Measurements from ENCODE around the gene MRPL14. TPM values are rescaled to one million over a fixed set of nuclear protein-coding genes. Genes with fewer than 3 reads are reported as not detected.
"Not testable (repeated sequence)": the region's sequence is repeated elsewhere in the genome, so short reads cannot be mapped to it uniquely, and the experiment has no call there.

Gene MRPL14
- total and polyA plus RNA-seq, 10 of the 15 experiments (the other 5 are each of a cell fraction or from before 2014, with no cell fraction given), result 80.5 to 294 (median 122) TPM

GRCh38 chr6:44091981-44092884 is 35.0 kb downstream of the MRPL14 start:
- WGBS (ENCODE audit: insufficient coverage, insufficient replicate concordance, low lambda C conversion rate, missing lambda C conversion rate), result 89% methylated on average over 7 of the region's 7 CpGs
- Histone ChIP-seq H3K4me1 (ENCODE audit: control insufficient read depth, insufficient read depth, low read length) (no peaks in the 10 kb centered on the region), H3K27me3 (replicated peaks in 1 of 2; ENCODE audit: control insufficient read depth in 2 of 2, insufficient read depth in 2 of 2, low read length in 1 of 2) (no peaks in the 10 kb centered on the region), H3K9ac (ENCODE audit: control insufficient read depth, insufficient read depth, low read length) (no peak overlapping the region), H3K4me2 (ENCODE audit: control insufficient read depth, insufficient read depth) (no peak overlapping the region), H4K20me1 (ENCODE audit: control insufficient read depth, insufficient read depth) (no peaks in the 10 kb centered on the region), H3K27ac (ENCODE audit: control insufficient read depth, insufficient read depth) (no peak overlapping the region), H3K9me3 (replicated peaks; ENCODE audit: control insufficient read depth, insufficient read depth, low read length) (no peaks in the 10 kb centered on the region), H3K4me3 (no peak overlapping the region), H2AFZ (ENCODE audit: control insufficient read depth, low read depth, low read length) (no peak overlapping the region), H3K36me3 (ENCODE audit: control insufficient read depth in 2 of 2, insufficient read depth in 2 of 2, low read length in 1 of 2) (no peaks in the 10 kb centered on the region), H3K79me2 (ENCODE audit: control insufficient read depth, insufficient read depth, low read length) (no peaks in the 10 kb centered on the region)
- TF ChIP-seq SPI1 (IDR thresholded peaks at IDR 0.05; ENCODE audit: borderline replicate concordance, insufficient read depth, low read depth, low read length), result no peak
- intact Hi-C loops (cut with micrococcal nuclease; ENCODE audit: unreplicated experiment), result no loop called here
- RAD21 ChIA-PET (ENCODE audit: unreplicated experiment), result no interaction called here
- FAIRE-seq (no peak), ATAC-seq (no peak), DNase-seq (ENCODE audit: low read depth, low spot score) (no peak)
- POLR2A ChIA-PET, result no interaction called here
- in situ Hi-C loops (cut with MboI), result no loop called here
- SMC1A ChIA-PET (ENCODE audit: uncharacterized antibody, unreplicated experiment), result interaction anchor here (1.6 to 1.9 kb wide), 2 partner anchors 13 to 59 kb away, joined by 5 read pairs; no protein-coding TSS in a partner anchor
- no TSS peak for BruUV-seq (replicated peaks)
- CTCF ChIA-PET, result interaction anchor here (0.7 to 3.3 kb wide), 3 partner anchors 13 to 213 kb away, joined by 3 to 15 read pairs (median 3); no protein-coding TSS in a partner anchor

GRCh38 chr6:44091356-44091755 is 35.9 kb downstream of the MRPL14 start:
- in situ Hi-C loops (cut with MboI); H3K9ac ChIP-seq (ENCODE audit: control insufficient read depth, insufficient read depth, low read length); H4K20me1 ChIP-seq (ENCODE audit: control insufficient read depth, insufficient read depth); H3K4me3 ChIP-seq; DNase-seq (ENCODE audit: low read depth, low spot score); RAD21 ChIA-PET (ENCODE audit: unreplicated experiment); BruUV-seq (replicated peaks); H3K27me3 ChIP-seq (replicated peaks in 1 of 2; ENCODE audit: control insufficient read depth in 2 of 2, insufficient read depth in 2 of 2, low read length in 1 of 2); H3K4me1 ChIP-seq (ENCODE audit: control insufficient read depth, insufficient read depth, low read length); ATAC-seq; H3K9me3 ChIP-seq (replicated peaks; ENCODE audit: control insufficient read depth, insufficient read depth, low read length); FAIRE-seq; H3K36me3 ChIP-seq (ENCODE audit: control insufficient read depth in 2 of 2, insufficient read depth in 2 of 2, low read length in 1 of 2); H3K79me2 ChIP-seq (ENCODE audit: control insufficient read depth, insufficient read depth, low read length); intact Hi-C loops (cut with micrococcal nuclease; ENCODE audit: unreplicated experiment); H2AFZ ChIP-seq (ENCODE audit: control insufficient read depth, low read depth, low read length); H3K4me2 ChIP-seq (ENCODE audit: control insufficient read depth, insufficient read depth); H3K27ac ChIP-seq (ENCODE audit: control insufficient read depth, insufficient read depth): not testable (repeated sequence)
- SMC1A ChIA-PET (ENCODE audit: uncharacterized antibody, unreplicated experiment), result interaction anchor here (1.6 to 1.9 kb wide), 2 partner anchors 12 to 60 kb away, joined by 5 read pairs; no protein-coding TSS in a partner anchor
- 97% methylated on average over 3 of the region's 3 CpGs for WGBS (ENCODE audit: insufficient coverage, insufficient replicate concordance, low lambda C conversion rate, missing lambda C conversion rate)
- CTCF ChIA-PET, result interaction anchor here (1.2 to 3.3 kb wide), 3 partner anchors 10 to 146 kb away, joined by 4 to 15 read pairs (median 4); no protein-coding TSS in a partner anchor
- POLR2A ChIA-PET, result interaction anchor here (0.9 kb wide), 1 partner anchor 33 kb away, joined by 3 read pairs; no protein-coding TSS in a partner anchor

All from GM12878 (cell line).